ENCODE data around the gene FGD4. TPM values are rescaled to one million over a fixed set of nuclear protein-coding genes. Genes with fewer than 3 reads are reported as not detected.
A peak's percentile ranks its signal among the peaks of the same experiment; 100 is the strongest.

FGD4 gene
- total RNA-seq, 1 experiment from 2014 or later: 54.3 TPM

DNA sequence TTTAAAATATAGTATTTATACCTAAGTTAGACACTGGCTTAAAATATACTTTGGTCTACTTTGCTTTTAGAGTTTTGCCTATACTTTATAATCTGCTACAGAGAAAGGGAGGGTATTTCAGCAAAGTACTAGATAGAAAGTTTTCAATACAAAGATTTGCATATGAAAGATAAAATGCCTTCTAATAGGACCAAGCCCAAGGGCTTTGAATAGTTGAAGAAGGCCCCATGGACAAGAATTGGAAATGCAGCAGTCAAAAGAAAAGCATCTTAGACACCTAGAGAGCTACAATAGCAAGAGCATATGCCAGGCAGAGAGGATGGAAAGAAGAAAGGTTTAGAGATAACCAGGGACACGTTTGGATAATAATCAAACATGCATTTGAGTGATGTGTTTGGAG lies 196.7 kb downstream of the FGD4 start:
- Histone ChIP-seq H2BK20ac (ENCODE audit: low read depth, low read length, poor library complexity, severe bottlenecking) (no peak overlapping the region), H2BK12ac (ENCODE audit: insufficient read length, low read depth, low read length) (no peak overlapping the region), H3K4me2 (ENCODE audit: insufficient read depth, insufficient read length, low read length) (no peak overlapping the region), H4K5ac (ENCODE audit: insufficient read length, low read depth, low read length) (no peak overlapping the region), H3K23me2 (ENCODE audit: insufficient read length, low read depth, low read length, poor library complexity, severe bottlenecking) (no peaks in the 10 kb centered on the region), H3K27me3 (ENCODE audit: insufficient read depth, low read length) (no peaks in the 10 kb centered on the region), H3K4me1 (ENCODE audit: insufficient read depth, low read length) (no peaks in the 10 kb centered on the region), H3K9me3 (ENCODE audit: control insufficient read depth, low read depth, low read length) (no peaks in the 10 kb centered on the region), H3K27ac (ENCODE audit: insufficient read length, low read depth, low read length) (no peak overlapping the region), H3K14ac (ENCODE audit: insufficient read depth, low read length) (no peak overlapping the region), H3K9ac (ENCODE audit: extremely low read depth, insufficient read length, low read length) (no peak overlapping the region), H2BK120ac (ENCODE audit: low read depth, low read length, poor library complexity, severe bottlenecking) (no peak overlapping the region), H2AFZ (ENCODE audit: low read length) (no peak overlapping the region), H3T11ph (ENCODE audit: low read length) (no peak overlapping the region), H3K18ac (ENCODE audit: insufficient read length, low read depth, low read length) (no peak overlapping the region), H2BK5ac (ENCODE audit: insufficient read length, low read length) (no peak overlapping the region), H2BK15ac (ENCODE audit: low read depth, low read length) (no peak overlapping the region), H2AK5ac (ENCODE audit: insufficient read length, low read length) (no peak overlapping the region), H3K79me2 (ENCODE audit: insufficient read depth, low read length) (no peaks in the 10 kb centered on the region), H3K4ac (ENCODE audit: low read depth, low read length) (no peak overlapping the region), H3K56ac (ENCODE audit: insufficient read length, low read depth, low read length) (no peak overlapping the region), H3K79me1 (ENCODE audit: insufficient read depth, low read depth, low read length, poor library complexity, severe bottlenecking) (no peaks in the 10 kb centered on the region), H4K8ac (replicated peaks; ENCODE audit: insufficient read length, low read depth, low read length) (no peak overlapping the region), H4K20me1 (ENCODE audit: control insufficient read depth, insufficient read depth, insufficient read length) (no peaks in the 10 kb centered on the region), H4K91ac (ENCODE audit: insufficient read length, low read depth, low read length) (no peak overlapping the region), H3K23ac (ENCODE audit: insufficient read length, low read depth, low read length) (no peak overlapping the region)
- Mint-ChIP-seq H3K4me1 (peaks cover 3 to 4% of the 10 kb centered on the region in 2 experiments; a peak in 3 of 4 replicates), H3K36me3 (ENCODE audit: insufficient read depth in 1 of 3, low read depth in 3 of 3) (peaks cover 24 to 54% (median 53%) of the 10 kb centered on the region in 3 experiments), H3K4me3 (no peak overlapping the region), H3K9me3 (peaks cover 4% of the 10 kb centered on the region in 2 experiments; a peak in 3 of 5 replicates), H3K27ac (peak overlapping the region in 2 of 3 experiments; percentile 0 to 42; a peak in 3 of 7 replicates), H3K27me3 (ENCODE audit: low read depth) (no peaks in the 10 kb centered on the region)
- no CpG with 5 or more reads among the region's 1 CpG for WGBS (ENCODE audit: extremely low coverage, insufficient read length, low lambda C conversion rate)
- no peak for DNase-seq
- TF ChIP-seq CTCF (conservative IDR thresholded peaks at IDR 0.05): no peak
